WI38 (cell line): ENCODE results near the gene UPF3A.
A peak's percentile ranks its signal among the peaks of the same experiment; 100 is the strongest.

Experiments
- H3K4me3 ChIP-seq: 2 replicates; pipeline ENCODE4 v1.5.1; 2011; ENCODE audit warnings: low read depth, mild to moderate bottlenecking, control low read depth, low read length
- CTCF ChIP-seq: IDR thresholded peaks from 2 replicates; pipeline ENCODE4 v1.5.1; 2012; ENCODE audit warnings: low read depth, mild to moderate bottlenecking, control low read depth, low read length

UPF3A gene

DNA sequence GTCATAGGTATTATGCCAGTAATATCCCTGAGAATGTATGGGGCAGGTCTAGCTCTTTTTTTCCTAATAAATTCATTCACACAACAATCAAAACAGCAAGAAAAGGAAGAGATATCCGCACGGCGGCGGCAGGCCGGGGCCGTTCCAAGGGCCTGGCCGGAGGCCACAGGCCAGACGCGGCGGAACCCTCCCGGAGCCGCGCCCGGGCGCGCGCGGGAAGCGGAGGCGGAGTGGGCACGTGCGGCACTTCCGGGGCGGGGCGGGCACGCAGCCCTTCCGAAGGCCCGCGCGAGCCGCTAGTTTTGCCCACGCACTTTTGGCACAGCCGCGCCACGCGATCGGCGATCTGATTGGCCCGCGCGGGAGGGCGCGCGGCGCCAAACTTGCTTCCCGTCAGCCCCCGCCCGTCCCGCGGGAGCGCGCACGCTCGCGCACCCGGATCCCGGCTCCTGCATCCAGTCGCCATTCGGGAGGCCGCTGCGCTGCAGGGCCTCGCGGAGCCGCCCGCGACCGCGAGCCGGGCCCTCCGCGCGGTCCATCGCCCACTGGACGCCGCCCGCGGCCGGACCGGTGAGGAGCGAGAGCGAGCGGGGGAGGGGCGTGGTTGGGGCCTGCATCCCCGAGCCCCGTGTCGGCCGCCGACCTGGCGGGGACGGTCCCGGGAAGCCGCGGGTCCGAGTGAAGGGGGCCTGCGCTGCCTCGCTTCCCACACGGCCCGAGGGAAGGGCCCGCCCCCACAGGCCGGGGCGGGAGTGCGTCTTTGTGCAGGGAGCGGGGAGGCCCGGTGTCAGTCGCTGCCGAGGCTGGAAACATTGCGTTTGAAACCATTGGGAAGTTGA is 32.9 kb downstream of the UPF3A start, which contains the start of gene CHAMP1:
TSS of gene CHAMP1 (plus strand) at position 430 of the 839 bp plus-strand sequence. CDS start 9,340 bp downstream, outside the sequence.
- H3K4me3 ChIP-seq: peak within 1 kb of the TSS; percentile 82
- TF ChIP-seq CTCF: no peak

GRCh38 chr13:114315074-114315785 is 33.8 kb downstream of the UPF3A start:
- no peak for TF ChIP-seq CTCF
- peak overlapping the region; percentile 82 for H3K4me3 ChIP-seq

DNA sequence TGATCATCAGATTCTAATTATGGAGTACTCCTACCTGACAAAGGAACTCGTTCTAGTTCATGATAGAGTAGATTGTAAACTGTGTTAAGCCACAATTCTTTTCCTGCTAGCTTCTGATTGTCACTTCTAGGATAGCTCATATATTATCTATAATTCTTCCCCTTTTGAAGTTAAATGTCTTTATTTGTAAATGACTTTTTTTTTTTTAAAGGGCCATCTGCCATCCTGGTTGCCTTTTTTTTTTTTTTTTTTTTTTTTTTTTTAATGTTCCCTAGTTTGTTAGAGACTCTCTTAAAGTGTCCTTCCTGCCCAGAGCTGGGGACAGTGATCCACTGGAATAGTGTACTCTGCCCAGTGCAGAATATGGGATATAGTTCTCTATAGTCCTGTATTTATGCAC is 37.2 kb downstream of the UPF3A start:
- no peak overlapping the region for H3K4me3 ChIP-seq
- TF ChIP-seq CTCF: no peak

DNA sequence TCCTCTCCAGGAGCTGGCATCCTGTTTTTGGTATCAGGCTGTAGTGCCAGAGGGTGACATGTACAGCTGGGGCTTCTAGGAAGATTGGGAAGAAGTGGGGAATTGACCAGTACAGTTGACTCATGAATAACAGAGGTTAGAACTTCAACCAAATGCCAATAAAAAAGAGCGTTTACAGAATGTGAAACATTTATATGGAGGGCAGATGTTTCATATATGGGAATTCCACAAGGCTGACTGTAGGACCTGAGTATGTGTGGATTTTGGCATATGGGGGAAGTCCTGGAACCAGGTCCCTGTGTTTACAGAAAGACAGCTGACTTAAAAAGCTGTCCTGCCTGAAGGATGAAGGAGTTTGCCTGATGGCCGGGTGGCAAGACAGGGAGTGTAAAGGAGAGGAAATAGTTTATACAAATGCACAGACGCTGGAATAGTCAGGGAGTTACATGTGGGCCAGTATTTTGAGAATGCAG is 38.1 kb downstream of the UPF3A start:
- peak overlapping the region; percentile 17; the same call in 1 of the 2 replicates for H3K4me3 ChIP-seq
- no peak for TF ChIP-seq CTCF

GRCh38 chr13:114320065-114320464 is 38.7 kb downstream of the UPF3A start:
- no peak overlapping the region; the same call in 1 of the 2 replicates for H3K4me3 ChIP-seq
- TF ChIP-seq CTCF: no peak

- TF ChIP-seq CTCF: no peak
- no peak overlapping the region for H3K4me3 ChIP-seq
Observed at GRCh38 chr13:114321256-114321655, 39.9 kb downstream of the UPF3A start.

DNA sequence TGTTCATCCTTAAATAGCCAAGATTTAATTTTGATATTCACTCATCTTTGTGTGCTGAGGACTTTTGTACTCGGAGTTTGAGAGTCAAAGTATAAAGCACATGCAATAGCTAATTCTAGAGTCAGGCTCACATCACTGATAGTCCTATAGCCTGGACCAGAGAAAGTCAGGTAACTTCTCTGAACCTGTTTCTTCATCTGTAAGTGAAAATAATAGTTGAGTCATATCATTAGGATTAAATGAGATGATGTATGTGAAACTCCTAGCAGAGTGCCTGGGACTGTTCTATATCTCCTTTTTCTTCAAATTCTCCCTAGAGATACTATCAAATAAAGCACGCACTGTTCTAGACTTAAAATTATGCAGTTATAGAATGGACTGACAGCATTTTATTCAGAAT is 41.9 kb downstream of the UPF3A start:
- no peak overlapping the region for H3K4me3 ChIP-seq
- TF ChIP-seq CTCF: no peak
